Endothelial cell of umbilical vein (primary cell): ENCODE measurements around the gene PRSS56. TPM values are rescaled to one million over a fixed set of nuclear protein-coding genes. Genes with fewer than 3 reads are reported as not detected.

Experiments used
- BruUV-seq: library from RNA; stranded (reverse); fragments of 400-500 nt; replicated peaks from 2 replicates; lab custom pipeline; 2021; lab: Mats Ljungman, UMichigan
- CTCF ChIA-PET: fragments of 300-600, 350-600 bp; sonication (Branson Sonifier 250); formaldehyde crosslinking; loops from one replicate; lab custom pipeline; 2021; ENCODE audit warnings: antibody characterized with exemption, inconsistent platforms; lab: Charles Lee
- POLR2A ChIA-PET: fragments of 300-600, 350-600 bp; sonication (Branson Sonifier 250); formaldehyde crosslinking; loops from one replicate; lab custom pipeline; 2021; ENCODE audit warnings: antibody characterized with exemption, inconsistent platforms; lab: Charles Lee
- DNase-seq: peaks from one replicate; pipeline ENCODE4 v3.0.0-alpha.2; 2011; ENCODE audit warnings: low read depth, low spot score
- FAIRE-seq: peaks from 2 replicates; lab custom pipeline; 2011; peaks lifted over from hg19 to GRCh38; lab: Jason Lieb, UNC
- H2AFZ ChIP-seq: 2 replicates; pipeline ENCODE4 v1.6.0; 2012; ENCODE audit warnings: low read depth, low read length, control low read depth, inconsistent platforms
- H3K27ac ChIP-seq: 2 replicates; pipeline ENCODE4 v1.5.1; 2011; ENCODE audit warnings: low read depth, mild to moderate bottlenecking, control low read depth, low read length, moderate library complexity; ENCODE audit not compliant: insufficient read depth
- H3K27me3 ChIP-seq, 2 experiments: 2 replicates each; pipeline versions ENCODE4 v1.6.0 to v1.6.1; 2011; ENCODE audit warnings: low read length in 2 of 2, mixed read lengths in 1 of 2; ENCODE audit not compliant: control insufficient read depth in 2 of 2, insufficient read depth in 2 of 2
- H3K36me3 ChIP-seq, 2 experiments: 2 replicates in 1 of 2; 3 replicates in 1 of 2; pipeline ENCODE4 v1.5.1; 2011; ENCODE audit warnings: low read length in 2 of 2, mild to moderate bottlenecking in 1 of 2, moderate library complexity in 1 of 2; ENCODE audit not compliant: control insufficient read depth in 2 of 2, insufficient read depth in 2 of 2; ENCODE audit errors: extremely low read depth in 1 of 2
- H3K4me1 ChIP-seq: 3 replicates; pipeline ENCODE4 v1.5.1; 2011; ENCODE audit warnings: mild to moderate bottlenecking, low read length; ENCODE audit not compliant: control insufficient read depth, insufficient read depth; ENCODE audit errors: extremely low read depth
- H3K4me2 ChIP-seq: 2 replicates; pipeline ENCODE4 v1.6.1; 2011; ENCODE audit warnings: low read length, control low read depth, mixed read lengths; ENCODE audit not compliant: insufficient read depth
- H3K4me3 ChIP-seq, 3 experiments: fragments of 200-600 bp in 1 of 3; sonication (generic), shearing (Covaris generic) in 1 of 3; replicated peaks in 1 of 3; 2 replicates each; pipeline ENCODE4 v1.5.1; 2011 to 2016; ENCODE audit warnings: control low read depth in 3 of 3, low read length in 3 of 3, mild to moderate bottlenecking in 2 of 3, inconsistent platforms in 1 of 3, low read depth in 1 of 3, moderate library complexity in 1 of 3; ENCODE audit not compliant: insufficient read depth in 1 of 3
- H3K79me2 ChIP-seq: 2 replicates; pipeline ENCODE4 v1.6.0; 2012; ENCODE audit warnings: low read length, inconsistent platforms; ENCODE audit not compliant: control insufficient read depth, insufficient read depth
- H3K9ac ChIP-seq: replicated peaks from 2 replicates; pipeline ENCODE3; 2011; ENCODE audit warnings: low read length, control low read depth; ENCODE audit not compliant: insufficient read depth; ENCODE audit errors: extremely low read depth
- H3K9me1 ChIP-seq: replicated peaks from 3 replicates; pipeline ENCODE4 v1.6.0; 2011; ENCODE audit warnings: mild to moderate bottlenecking, low read length; ENCODE audit not compliant: control insufficient read depth, insufficient read depth; ENCODE audit errors: extremely low read depth
- H3K9me3 ChIP-seq: replicated peaks from 2 replicates; pipeline ENCODE4 v1.5.1; 2012; ENCODE audit warnings: low read length, inconsistent platforms; ENCODE audit not compliant: control insufficient read depth, insufficient read depth
- H4K20me1 ChIP-seq: replicated peaks from 2 replicates; pipeline ENCODE3; 2011; ENCODE audit warnings: mild to moderate bottlenecking, low read length; ENCODE audit not compliant: control insufficient read depth, insufficient read depth; ENCODE audit errors: extremely low read depth
- EZH2 ChIP-seq: IDR thresholded peaks from 2 replicates; pipeline ENCODE4 v1.6.1; 2012; ENCODE audit warnings: borderline replicate concordance, low read depth, mild to moderate bottlenecking, moderate library complexity, low read length, inconsistent platforms; ENCODE audit not compliant: severe bottlenecking
- FOS ChIP-seq: IDR thresholded peaks from 2 replicates; pipeline ENCODE4 v1.6.1; 2011; ENCODE audit warnings: mild to moderate bottlenecking, low read length, moderate library complexity, borderline replicate concordance; ENCODE audit not compliant: insufficient read depth
- GATA2 ChIP-seq: IDR thresholded peaks from 2 replicates; pipeline ENCODE4 v1.7.0; 2011; ENCODE audit warnings: low read depth, mild to moderate bottlenecking, moderate library complexity, mixed read lengths, low read length; ENCODE audit not compliant: insufficient read length, insufficient read depth
- JUN ChIP-seq: IDR thresholded peaks from 2 replicates; pipeline ENCODE4 v1.6.1; 2011; ENCODE audit warnings: borderline replicate concordance, low read depth; ENCODE audit not compliant: insufficient read length, insufficient read depth
- MYC ChIP-seq: IDR thresholded peaks from one replicate; pipeline ENCODE4 v1.6.1; 2011; ENCODE audit warnings: mild to moderate bottlenecking, low read depth, low read length
- POLR2A ChIP-seq: IDR thresholded peaks from 2 replicates; pipeline ENCODE4 v1.6.1; 2012; ENCODE audit warnings: low read depth, mild to moderate bottlenecking, control low read depth, low read length
- POLR2AphosphoS5 ChIP-seq: IDR thresholded peaks from 2 replicates; pipeline ENCODE4 v1.6.1; 2012; ENCODE audit warnings: low read depth, mild to moderate bottlenecking, control low read depth, low read length, moderate library complexity; ENCODE audit not compliant: insufficient read depth
- dilution Hi-C: fragments of 300-500 bp; cut with MboI; formaldehyde crosslinking; loops from one replicate; pipeline ENCODE4 v1.15.0; 2019; ENCODE audit warnings: low sequenced_read_pairs; ENCODE audit not compliant: extremely low pct_ligation_motif_present
- intact Hi-C: fragments of 100-400 bp; cut with micrococcal nuclease; formaldehyde crosslinking; loops from one replicate; pipeline ENCODE4 v1.10.0; 2022
- polyA plus RNA-seq, 4 experiments: library from polyadenylated mRNA; depleted of rRNA in 3 of 4; stranded (reverse) in 3 of 4; unstranded in 1 of 4; fragments of >200 nt; gene quantifications; 2 replicates each; pipeline versions ENCODE4 v1.2.1 to v1.2.3, GENCODE V29; 2011 to 2012; ENCODE audit warnings: missing spikeins in 1 of 4
- total RNA-seq: library from RNA; stranded (reverse); gene quantifications from 2 replicates; pipeline ENCODE4 v1.2.3, GENCODE V29; 2021
- TF ChIP-seq, protein P1 (sequence below), 2 donors: IDR thresholded peaks; 1 replicate in 1 of 2; 2 replicates in 1 of 2; pipeline ENCODE4 v1.5.1; 2011; ENCODE audit warnings: low read length in 2 of 2, mild to moderate bottlenecking in 2 of 2, moderate library complexity in 2 of 2, control low read depth in 1 of 2, inconsistent platforms in 1 of 2, low read depth in 1 of 2; ENCODE audit not compliant: insufficient read depth in 1 of 2; ENCODE audit errors: extremely low read depth in 1 of 2
- TF ChIP-seq, protein P2 (sequence below): IDR thresholded peaks from 2 replicates; pipeline ENCODE4 v1.6.1; 2011; ENCODE audit not compliant: insufficient read depth, insufficient read length

Gene PRSS56
- total and polyA plus RNA-seq, 2 donors (not counting 3 experiments of a cell fraction or from before 2014, with no cell fraction given) = not detected

DNA sequence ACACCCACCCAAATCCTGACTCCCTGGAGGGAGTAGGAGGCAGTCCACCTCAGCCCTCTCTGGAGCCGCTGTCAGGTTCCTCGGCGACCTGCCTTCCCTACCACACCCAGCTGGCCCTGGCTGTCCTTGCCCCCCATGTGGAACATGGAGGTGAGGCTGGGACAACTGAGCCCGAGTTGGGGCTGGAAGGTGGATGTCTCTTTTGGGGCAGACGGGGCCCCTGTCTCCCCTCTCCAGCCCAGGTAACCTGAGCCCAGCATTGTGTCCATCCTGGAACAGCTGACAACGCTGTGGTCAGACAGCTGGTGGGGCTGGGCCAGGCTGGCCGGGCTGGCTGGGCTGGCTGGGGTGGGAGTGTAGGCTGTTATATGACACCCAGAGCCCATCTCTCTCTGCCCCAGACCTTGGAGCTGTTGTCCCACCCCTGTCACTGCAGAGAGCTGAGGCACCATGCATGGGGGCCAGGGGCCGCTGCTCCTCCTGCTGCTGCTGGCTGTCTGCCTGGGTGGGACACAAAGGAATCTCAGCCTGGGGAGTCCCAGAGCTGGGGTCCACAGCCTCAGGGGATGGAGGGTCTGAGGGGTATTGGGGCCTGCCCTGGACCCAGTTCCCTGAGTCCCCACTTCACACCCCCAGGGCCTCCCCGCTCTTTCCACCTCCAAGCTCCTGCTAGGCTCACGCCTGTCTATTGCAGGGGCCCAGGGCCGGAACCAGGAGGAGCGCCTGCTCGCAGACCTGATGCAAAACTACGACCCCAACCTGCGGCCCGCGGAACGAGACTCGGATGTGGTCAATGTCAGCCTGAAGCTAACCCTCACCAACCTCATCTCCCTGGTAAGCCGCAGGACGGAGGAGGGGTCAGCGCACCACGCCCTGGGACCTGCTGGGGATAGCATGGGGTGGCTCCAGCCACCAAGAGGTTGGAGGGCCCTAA lies 19.4 kb downstream of the PRSS56 start, which contains the start of gene CHRNG:
Gene CHRNG (plus strand): TSS at position 395 of the 934 bp plus-strand sequence. CDS start 56 bp downstream, at position 451.
- no peaks in the 10 kb centered on the region for H3K27me3 ChIP-seq
- H3K9me1 ChIP-seq = no peaks in the 10 kb centered on the region
- intact Hi-C loops (no loop called here), dilution Hi-C loops (no loop called here)
- H3K36me3 ChIP-seq = no peaks in the 10 kb centered on the region
- FAIRE-seq (no peak), DNase-seq (no peak)
- no peaks in the 10 kb centered on the region for H3K79me2 ChIP-seq
- H3K9ac ChIP-seq = no peak within 1 kb of the TSS
- BruUV-seq = no TSS peak
- H2AFZ ChIP-seq = no peak within 1 kb of the TSS
- H3K27ac ChIP-seq = no peak within 1 kb of the TSS
- no peaks in the 10 kb centered on the region for H3K9me3 ChIP-seq
- no peaks in the 10 kb centered on the region for H4K20me1 ChIP-seq
- H3K4me2 ChIP-seq = no peak within 1 kb of the TSS
- no peak within 1 kb of the TSS for H3K4me3 ChIP-seq
- TF ChIP-seq, protein P1, sequence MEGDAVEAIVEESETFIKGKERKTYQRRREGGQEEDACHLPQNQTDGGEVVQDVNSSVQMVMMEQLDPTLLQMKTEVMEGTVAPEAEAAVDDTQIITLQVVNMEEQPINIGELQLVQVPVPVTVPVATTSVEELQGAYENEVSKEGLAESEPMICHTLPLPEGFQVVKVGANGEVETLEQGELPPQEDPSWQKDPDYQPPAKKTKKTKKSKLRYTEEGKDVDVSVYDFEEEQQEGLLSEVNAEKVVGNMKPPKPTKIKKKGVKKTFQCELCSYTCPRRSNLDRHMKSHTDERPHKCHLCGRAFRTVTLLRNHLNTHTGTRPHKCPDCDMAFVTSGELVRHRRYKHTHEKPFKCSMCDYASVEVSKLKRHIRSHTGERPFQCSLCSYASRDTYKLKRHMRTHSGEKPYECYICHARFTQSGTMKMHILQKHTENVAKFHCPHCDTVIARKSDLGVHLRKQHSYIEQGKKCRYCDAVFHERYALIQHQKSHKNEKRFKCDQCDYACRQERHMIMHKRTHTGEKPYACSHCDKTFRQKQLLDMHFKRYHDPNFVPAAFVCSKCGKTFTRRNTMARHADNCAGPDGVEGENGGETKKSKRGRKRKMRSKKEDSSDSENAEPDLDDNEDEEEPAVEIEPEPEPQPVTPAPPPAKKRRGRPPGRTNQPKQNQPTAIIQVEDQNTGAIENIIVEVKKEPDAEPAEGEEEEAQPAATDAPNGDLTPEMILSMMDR (IDR thresholded peaks at IDR 0.05; ENCODE audit: extremely low read depth in 1 of 2, insufficient read depth in 1 of 2, low read depth in 1 of 2, low read length in 2 of 2) = no peak
- TF ChIP-seq GATA2 (no peak), JUN (no peak), POLR2AphosphoS5 (no peak), EZH2 (no peak), FOS (no peak), POLR2A (no peak), MYC (no peak)
- TF ChIP-seq, protein P2, sequence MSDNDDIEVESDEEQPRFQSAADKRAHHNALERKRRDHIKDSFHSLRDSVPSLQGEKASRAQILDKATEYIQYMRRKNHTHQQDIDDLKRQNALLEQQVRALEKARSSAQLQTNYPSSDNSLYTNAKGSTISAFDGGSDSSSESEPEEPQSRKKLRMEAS = no peak
- ChIA-PET POLR2A (no interaction called here), CTCF (no interaction called here)
- no peaks in the 10 kb centered on the region for H3K4me1 ChIP-seq
